AG04450 (cell line): ENCODE data around the gene ID2. TPM values are rescaled to one million over a fixed set of nuclear protein-coding genes. Genes with fewer than 3 reads are reported as not detected.

Experiments used
- CTCF ChIA-PET: fragments of 300-600, 350-600 bp; formaldehyde crosslinking; extraction: SDS; loops from one replicate; lab custom pipeline; 2022; ENCODE audit warnings: antibody characterized with exemption, inconsistent platforms; lab: Charles Lee
- POLR2A ChIA-PET: fragments of 350-600 bp; formaldehyde crosslinking; extraction: SDS; loops from one replicate; lab custom pipeline; 2021; ENCODE audit warnings: antibody characterized with exemption, inconsistent platforms; lab: Yijun Ruan, JAX
- DNase-seq: peaks from one replicate; pipeline ENCODE4 v3.0.0-alpha.2; 2011; ENCODE audit warnings: low read depth, low spot score
- H3K27ac ChIP-seq: one replicate; pipeline ENCODE4 v1.5.1; 2012; ENCODE audit warnings: low read depth, low read length, control low read depth
- H3K27me3 ChIP-seq: one replicate; pipeline ENCODE4 v1.6.0; 2012; ENCODE audit warnings: low read length; ENCODE audit not compliant: control insufficient read depth, insufficient read depth
- H3K4me3 ChIP-seq: 2 replicates; pipeline ENCODE4 v1.5.1; 2011; ENCODE audit warnings: mild to moderate bottlenecking, low read depth, low read length, control low read depth
- H3K9me3 ChIP-seq: 2 replicates; pipeline ENCODE4 v1.5.1; 2012; ENCODE audit warnings: low read length; ENCODE audit not compliant: control insufficient read depth, insufficient read depth
- CTCF ChIP-seq: IDR thresholded peaks from 2 replicates; pipeline ENCODE4 v1.5.1; 2011; ENCODE audit warnings: low read depth, low read length, control low read depth, inconsistent platforms
- polyA plus RNA-seq: library from polyadenylated mRNA; depleted of rRNA; stranded (reverse); fragments of >200 nt; gene quantifications from 2 replicates; pipeline ENCODE4 v1.2.3, GENCODE V29; 2011

The ID2 gene
- polyA plus RNA-seq, 1 experiment = 74.3 TPM

GRCh38 chr2:8682719-8683667 is 1.1 kb downstream of the ID2 start:
- ChIA-PET POLR2A (interaction anchor here (0.7 to 5.0 kb wide), 27 partner anchors 10 to 1264 kb away, joined by 3 to 90 read pairs (median 5); no protein-coding TSS in a partner anchor), CTCF (interaction anchor here (0.7 to 3.6 kb wide), 2 partner anchors 148 to 1255 kb away, joined by 3 to 19 read pairs; no protein-coding TSS in a partner anchor)
- DNase-seq = no peak
- Histone ChIP-seq H3K9me3 (no peaks in the 10 kb centered on the region), H3K4me3 (peak overlapping the region; percentile 86), H3K27ac (peak overlapping the region; percentile 25), H3K27me3 (no peaks in the 10 kb centered on the region)
- TF ChIP-seq CTCF = no peak

DNA sequence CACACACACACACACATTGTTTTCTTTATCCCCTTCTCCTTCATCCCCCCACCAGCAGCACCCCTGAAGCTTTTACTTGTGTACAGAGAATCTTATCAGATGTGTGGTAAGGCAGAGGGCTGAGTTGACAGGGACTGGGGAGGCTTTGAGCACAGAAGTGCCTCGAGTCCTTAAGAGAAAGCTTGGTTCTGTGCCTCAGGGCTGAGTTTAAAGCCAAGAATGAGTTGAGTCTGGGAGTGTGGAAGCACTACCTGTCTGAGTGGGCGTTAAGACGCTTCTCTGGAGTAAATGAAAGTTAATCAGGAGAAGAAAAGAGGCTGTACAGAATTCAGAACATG is 2.7 kb downstream of the ID2 start:
- Histone ChIP-seq H3K4me3 (peak overlapping the region; percentile 59), H3K27ac (peak overlapping the region; percentile 33), H3K9me3 (no peaks in the 10 kb centered on the region), H3K27me3 (no peaks in the 10 kb centered on the region)
- TF ChIP-seq CTCF = no peak
- ChIA-PET CTCF (interaction anchor here (0.6 to 1.7 kb wide), 7 partner anchors 48 to 1258 kb away, joined by 3 to 8 read pairs (median 3); no protein-coding TSS in a partner anchor), POLR2A (no interaction called here)
- DNase-seq = no peak

DNA sequence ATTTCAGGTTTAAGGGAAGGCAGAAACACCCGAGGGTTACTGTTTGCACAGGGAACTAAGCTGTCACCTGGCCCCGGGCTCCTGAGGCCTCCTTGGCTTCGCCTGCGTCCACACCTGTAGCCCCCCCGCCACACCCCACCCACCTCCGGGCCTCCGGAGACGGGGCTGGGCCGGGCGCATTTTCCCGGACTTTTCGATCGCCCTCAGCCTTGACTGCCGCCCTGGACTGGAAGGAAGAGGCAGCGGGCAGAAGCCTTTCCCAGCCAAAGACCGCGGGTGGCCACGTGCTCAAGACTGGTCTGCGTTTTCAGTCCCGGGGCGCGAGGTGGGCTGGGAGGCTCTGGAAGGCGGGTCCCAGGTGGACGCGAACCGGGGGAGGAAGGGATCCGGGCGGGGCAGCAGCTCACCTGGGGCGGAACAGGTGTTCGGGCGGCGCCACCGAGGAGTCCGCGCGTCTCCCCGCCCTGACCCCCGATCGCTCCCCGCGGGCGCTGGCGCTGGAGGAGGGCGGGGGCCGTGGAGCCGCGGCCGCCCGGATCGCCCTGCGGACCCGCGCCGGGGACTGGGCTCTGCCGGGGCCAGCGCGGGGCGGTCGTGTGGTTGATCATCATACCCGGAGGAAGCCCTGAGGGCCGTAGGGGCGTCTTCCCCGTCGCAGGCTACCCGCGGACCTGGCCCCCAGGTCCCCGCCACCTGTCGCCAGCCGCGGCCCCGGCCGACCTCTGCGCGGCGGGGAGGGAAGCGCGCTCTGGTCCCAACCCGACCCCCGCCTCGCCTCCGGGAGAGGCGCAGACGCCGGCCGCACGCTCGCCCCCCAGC is 3.2 kb downstream of the ID2 start:
- ChIA-PET CTCF (interaction anchor here (0.6 to 1.7 kb wide), 4 partner anchors 197 to 1259 kb away, joined by 3 to 4 read pairs (median 3); no protein-coding TSS in a partner anchor), POLR2A (interaction anchor here (0.5 kb wide), 1 partner anchor 152 kb away, joined by 5 read pairs; the partner anchor contains the start of gene KIDINS220)
- Histone ChIP-seq H3K4me3 (peak overlapping the region; percentile 59), H3K27me3 (no peaks in the 10 kb centered on the region), H3K27ac (peak overlapping the region; percentile 33), H3K9me3 (no peaks in the 10 kb centered on the region)
- no peak for TF ChIP-seq CTCF
- no peak for DNase-seq

GRCh38 chr2:8685697-8686358 is 4.0 kb downstream of the ID2 start:
- POLR2A ChIA-PET = interaction anchor here (0.5 kb wide), 1 partner anchor 152 kb away, joined by 5 read pairs; the partner anchor contains the start of gene KIDINS220

More at GRCh38 chr2:8685697-8686358, 4.0 kb downstream of the ID2 start:
- DNase-seq = no peak
- peak overlapping the region; percentile 59; the same call in 1 of the 2 replicates for H3K4me3 ChIP-seq
- H3K27me3 ChIP-seq = no peaks in the 10 kb centered on the region
- H3K9me3 ChIP-seq = no peaks in the 10 kb centered on the region
- no peak overlapping the region for H3K27ac ChIP-seq
- CTCF ChIA-PET = interaction anchor here (1.7 kb wide), 1 partner anchor 1260 kb away, joined by 4 read pairs; no protein-coding TSS in a partner anchor
- peak; percentile 78 for TF ChIP-seq CTCF
